Spleen (tissue), 11 donors: Measurements from ENCODE around the gene ATP9A. TPM values are rescaled to one million over a fixed set of nuclear protein-coding genes. Genes with fewer than 3 reads are reported as not detected.

Experiments used
- DNase-seq: peaks from one replicate; pipeline ENCODE4 v3.0.0-alpha.2; 2020
- H3K27ac ChIP-seq, 8 donors: fragments of 200-600 bp; sonication (generic) in 7 of 8; 1 replicate in 4 of 8; 2 replicates in 4 of 8; pipeline versions ENCODE4 v1.5.0 to v1.8.0; 2016 to 2021; ENCODE audit warnings: inconsistent platforms in 4 of 8, mild to moderate bottlenecking in 4 of 8, moderate library complexity in 1 of 8
- H3K27me3 ChIP-seq, 7 donors: fragments of 200-600 bp; sonication (generic) in 6 of 7; replicated peaks in 1 of 7; 1 replicate in 4 of 7; 2 replicates in 3 of 7; pipeline versions ENCODE4 v1.5.0 to v1.8.0; 2016 to 2021; ENCODE audit warnings: inconsistent platforms in 3 of 7, mild to moderate bottlenecking in 1 of 7
- H3K36me3 ChIP-seq, 6 donors: fragments of 200-600 bp; sonication (generic) in 5 of 6; 1 replicate in 4 of 6; 2 replicates in 2 of 6; pipeline versions ENCODE4 v1.5.0 to v1.8.0; 2016 to 2021; ENCODE audit warnings: inconsistent platforms in 2 of 6
- H3K4me1 ChIP-seq, 6 donors: fragments of 200-600 bp; sonication (generic) in 5 of 6; 1 replicate in 3 of 6; 2 replicates in 3 of 6; pipeline versions ENCODE4 v1.5.0 to v1.8.0; 2016 to 2021; ENCODE audit warnings: inconsistent platforms in 3 of 6
- H3K4me3 ChIP-seq, 8 donors: fragments of 200-600 bp; sonication (generic) in 7 of 8; 1 replicate in 4 of 8; 2 replicates in 4 of 8; pipeline versions ENCODE4 v1.5.0 to v1.8.0; 2016 to 2021; ENCODE audit warnings: inconsistent platforms in 4 of 8, mild to moderate bottlenecking in 4 of 8, moderate library complexity in 2 of 8
- H3K9me3 ChIP-seq, 8 donors: fragments of 200-600 bp; sonication (generic) in 7 of 8; 1 replicate in 4 of 8; 2 replicates in 4 of 8; pipeline versions ENCODE4 v1.5.0 to v1.8.0; 2016 to 2021; ENCODE audit warnings: inconsistent platforms in 4 of 8
- POLR2A ChIP-seq, 3 donors: fragments of 450-650 bp; IDR thresholded peaks; one replicate each; pipeline ENCODE4 v1.5.1; 2017; ENCODE audit warnings: antibody characterized with exemption in 3 of 3, mild to moderate bottlenecking in 1 of 3
- POLR2AphosphoS5 ChIP-seq, 3 donors: sonication (generic); formaldehyde crosslinking; IDR thresholded peaks; one replicate each; pipeline ENCODE4 v1.5.1; 2017; ENCODE audit warnings: antibody characterized with exemption in 3 of 3
- WGBS, 5 donors: extraction: QIAGEN DNeasy Blood & Tissue Kit in 3 of 5; methylation state at CpG; one replicate each; pipeline versions ENCODE4 v1.1.5 to v1.1.7; 2013 to 2018; 5-methylcytosine and 5-hydroxymethylcytosine counted together
- intact Hi-C: fragments of 100-400 bp; cut with DNase I; formaldehyde crosslinking; loops from one replicate; pipeline ENCODE4 v1.15.0; 2023; ENCODE audit warnings: low total_unique reads
- polyA plus RNA-seq, 3 donors: library from polyadenylated mRNA; stranded (reverse); fragments of 200-250 nt; gene quantifications; one replicate each; pipeline ENCODE4 v1.2.1, GENCODE V29; 2013
- total RNA-seq, 7 donors: library from RNA; depleted of rRNA in 3 of 7; stranded (reverse); fragments of >200 nt in 3 of 7; fragmentation: NEBNext Ultra II Directional in 4 of 7; extraction: Animal tissue kit (Norgen Biotek cat#: 25700) in 4 of 7; gene quantifications; one replicate each; pipeline versions ENCODE4 v1.1.0 to v1.2.1, GENCODE V29; 2016 to 2021
- TF ChIP-seq, protein P1 (sequence below), 11 experiments: fragments of 200-600 bp in 7 of 11; fragments of 450-650 bp in 4 of 11; sonication (generic) in 4 of 11; IDR thresholded peaks in 8 of 11; conservative IDR thresholded peaks in 3 of 11; 1 replicate in 7 of 11; 2 replicates in 4 of 11; pipeline versions ENCODE4 v1.4.0 to v1.8.0; 2016 to 2021; ENCODE audit warnings: antibody characterized with exemption in 11 of 11, inconsistent platforms in 4 of 11, mild to moderate bottlenecking in 1 of 11
- donor health status: healthy with polysubstance abuse.
- donor health status: DM: no; HTN: no; CAD: no; lungs with moderate emphysema.
- donor health status: DM: no; HTN: no; CAD: no.
- donor health status: Bipolar disorder and iron deficiency.
- donor health status: healthy.
- donor health status: DM: no; HTN: no; CAD: no.
- donor health status: DM: yes; HTN: yes; CAD: no.

ATP9A gene
- total and polyA plus RNA-seq, 10 donors = 0.37 to 11.5 (median 7.6) TPM

- intact Hi-C loops = no loop called here
- Histone ChIP-seq H3K9me3 (peaks cover 0 to 23% (median 15%) of the 10 kb centered on the region in 8 donors), H3K27ac (no peak overlapping the region), H3K36me3 (no peaks in the 10 kb centered on the region), H3K27me3 (peaks cover 0 to 42% (median 0%) of the 10 kb centered on the region in 7 donors), H3K4me3 (no peak overlapping the region), H3K4me1 (no peaks in the 10 kb centered on the region)
- 82 to 97% (median 89%) methylated on average over 1 of the region's 1 CpG for WGBS, 5 donors
- TF ChIP-seq POLR2A (IDR thresholded peaks at IDR 0.05) = no peak
- TF ChIP-seq POLR2AphosphoS5 (IDR thresholded peaks at IDR 0.05) = no peak
- TF ChIP-seq, protein P1, sequence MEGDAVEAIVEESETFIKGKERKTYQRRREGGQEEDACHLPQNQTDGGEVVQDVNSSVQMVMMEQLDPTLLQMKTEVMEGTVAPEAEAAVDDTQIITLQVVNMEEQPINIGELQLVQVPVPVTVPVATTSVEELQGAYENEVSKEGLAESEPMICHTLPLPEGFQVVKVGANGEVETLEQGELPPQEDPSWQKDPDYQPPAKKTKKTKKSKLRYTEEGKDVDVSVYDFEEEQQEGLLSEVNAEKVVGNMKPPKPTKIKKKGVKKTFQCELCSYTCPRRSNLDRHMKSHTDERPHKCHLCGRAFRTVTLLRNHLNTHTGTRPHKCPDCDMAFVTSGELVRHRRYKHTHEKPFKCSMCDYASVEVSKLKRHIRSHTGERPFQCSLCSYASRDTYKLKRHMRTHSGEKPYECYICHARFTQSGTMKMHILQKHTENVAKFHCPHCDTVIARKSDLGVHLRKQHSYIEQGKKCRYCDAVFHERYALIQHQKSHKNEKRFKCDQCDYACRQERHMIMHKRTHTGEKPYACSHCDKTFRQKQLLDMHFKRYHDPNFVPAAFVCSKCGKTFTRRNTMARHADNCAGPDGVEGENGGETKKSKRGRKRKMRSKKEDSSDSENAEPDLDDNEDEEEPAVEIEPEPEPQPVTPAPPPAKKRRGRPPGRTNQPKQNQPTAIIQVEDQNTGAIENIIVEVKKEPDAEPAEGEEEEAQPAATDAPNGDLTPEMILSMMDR (IDR thresholded peaks at IDR 0.05 in 8 of 11, conservative IDR thresholded peaks at IDR 0.05 in 3 of 11) = no peak
- no peak for DNase-seq
Observed at GRCh38 chr20:51775241-51775640, 7.1 kb upstream of the ATP9A start.

- 83 to 97% (median 95%) methylated on average over 4 of the region's 4 CpGs for WGBS, 5 donors
- DNase-seq = peak; percentile 52
- H3K27me3 ChIP-seq = peaks cover 0 to 69% (median 8%) of the 10 kb centered on the region in 7 donors
- no peak overlapping the region for H3K4me3 ChIP-seq
- no peak overlapping the region for H3K27ac ChIP-seq
- H3K9me3 ChIP-seq = no peaks in the 10 kb centered on the region
- TF ChIP-seq POLR2A (IDR thresholded peaks at IDR 0.05) (no peak), POLR2AphosphoS5 (IDR thresholded peaks at IDR 0.05) (no peak)
- TF ChIP-seq, protein P1 (IDR thresholded peaks at IDR 0.05 in 8 of 11, conservative IDR thresholded peaks at IDR 0.05 in 3 of 11) = no peak
- intact Hi-C loops = no loop called here
- peaks cover 0 to 22% (median 11%) of the 10 kb centered on the region in 6 donors for H3K4me1 ChIP-seq
- no peaks in the 10 kb centered on the region for H3K36me3 ChIP-seq
Observed at GRCh38 chr20:51772236-51772635, 4.0 kb upstream of the ATP9A start.

- peaks cover 0 to 88% (median 12%) of the 10 kb centered on the region in 7 donors for H3K27me3 ChIP-seq
- TF ChIP-seq POLR2A (IDR thresholded peaks at IDR 0.05) (no peak), POLR2AphosphoS5 (IDR thresholded peaks at IDR 0.05) (no peak)
- TF ChIP-seq, protein P1 (IDR thresholded peaks at IDR 0.05 in 8 of 11, conservative IDR thresholded peaks at IDR 0.05 in 3 of 11) = no peak
- no peaks in the 10 kb centered on the region for H3K9me3 ChIP-seq
- peaks cover 0 to 38% (median 16%) of the 10 kb centered on the region in 6 donors for H3K4me1 ChIP-seq
- no peaks in the 10 kb centered on the region for H3K36me3 ChIP-seq
- intact Hi-C loops = no loop called here
- H3K27ac ChIP-seq = no peak overlapping the region
- no peak overlapping the region for H3K4me3 ChIP-seq
- 87 to 91% (median 89%) methylated on average over 9 of the region's 9 CpGs for WGBS, 5 donors
- DNase-seq = no peak
Observed at GRCh38 chr20:51769976-51770615, 1.9 kb upstream of the ATP9A start.

DNA sequence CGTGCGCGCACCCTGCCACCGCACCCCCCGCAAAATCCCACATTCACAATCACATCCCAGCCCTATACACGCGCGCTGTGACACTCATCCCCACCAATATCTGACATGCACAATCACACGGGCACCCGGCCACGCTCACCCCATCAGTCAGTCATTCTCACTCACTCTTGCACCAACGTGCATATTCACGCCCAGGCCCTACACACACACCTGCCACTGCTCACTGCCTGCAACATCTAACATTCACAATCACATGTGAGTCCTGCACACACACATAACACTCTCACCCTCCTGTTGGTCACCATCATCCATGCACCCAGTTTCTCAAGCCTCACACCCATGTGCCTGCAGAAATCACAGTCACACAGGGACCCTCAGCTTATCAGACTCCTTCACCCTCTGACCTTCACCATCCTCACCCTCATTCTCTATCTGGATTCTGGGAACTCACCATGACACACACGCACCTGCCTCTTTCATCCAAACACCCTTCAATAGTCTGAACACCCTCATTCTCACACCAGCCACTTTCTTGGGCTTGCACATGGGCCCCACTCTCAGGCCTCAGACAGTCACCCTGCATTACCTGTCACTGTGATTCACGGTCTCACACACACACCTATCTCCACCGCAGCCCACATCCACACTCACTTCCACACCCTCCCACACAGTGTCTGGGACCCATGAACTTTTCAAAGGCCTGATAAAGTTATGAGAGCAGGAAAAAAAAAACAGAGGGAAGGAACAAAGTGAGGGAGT, 748 bp upstream of the ATP9A start:
- 30 to 52% (median 41%) methylated on average over 12 to 16 of the region's 16 CpGs for WGBS, 5 donors
- Histone ChIP-seq H3K4me1 (peaks cover 0 to 38% (median 16%) of the 10 kb centered on the region in 6 donors), H3K27me3 (peaks cover 0 to 80% (median 12%) of the 10 kb centered on the region in 7 donors), H3K9me3 (no peaks in the 10 kb centered on the region), H3K36me3 (no peaks in the 10 kb centered on the region), H3K27ac (no peak overlapping the region), H3K4me3 (peak overlapping the region in 1 of 8 donors; percentile 75)
- intact Hi-C loops = no loop called here
- DNase-seq = no peak
- TF ChIP-seq, protein P1 (IDR thresholded peaks at IDR 0.05 in 8 of 11, conservative IDR thresholded peaks at IDR 0.05 in 3 of 11) = no peak
- TF ChIP-seq POLR2AphosphoS5 (IDR thresholded peaks at IDR 0.05) (no peak), POLR2A (IDR thresholded peaks at IDR 0.05) (no peak)
